Stimulated activated memory B cell treated with anti-CD40 and anti-IgM and Interleukin-4, amounts not matched to agents 10 μg/mL and 1 μg/mL and 100 μg/mL, for 72 hours (primary cell): ENCODE measurements around the gene COBL.
A peak's percentile ranks its signal among the peaks of the same experiment; 100 is the strongest.

Experiments
- ATAC-seq: fragments of 150-1000 bp; cut with Tn5 transposase; 2 replicates; pipeline ENCODE4 v1.10.0; 2021
- H3K27ac Mint-ChIP-seq: one replicate; pipeline ENCODE4 v1.8.0; 2022; ENCODE audit warnings: mild to moderate bottlenecking, mixed read lengths
- H3K27me3 Mint-ChIP-seq: one replicate; pipeline ENCODE4 v1.8.0; 2022; ENCODE audit warnings: mixed read lengths
- H3K36me3 Mint-ChIP-seq: one replicate; pipeline ENCODE4 v1.8.0; 2022; ENCODE audit warnings: mixed read lengths
- H3K4me1 Mint-ChIP-seq: one replicate; pipeline ENCODE4 v1.8.0; 2022; ENCODE audit warnings: mixed read lengths
- H3K4me3 Mint-ChIP-seq: one replicate; pipeline ENCODE4 v1.8.0; 2022; ENCODE audit warnings: mild to moderate bottlenecking, moderate library complexity, mixed read lengths
- H3K9me3 Mint-ChIP-seq: one replicate; pipeline ENCODE4 v1.8.0; 2022; ENCODE audit warnings: mixed read lengths

Gene COBL

DNA sequence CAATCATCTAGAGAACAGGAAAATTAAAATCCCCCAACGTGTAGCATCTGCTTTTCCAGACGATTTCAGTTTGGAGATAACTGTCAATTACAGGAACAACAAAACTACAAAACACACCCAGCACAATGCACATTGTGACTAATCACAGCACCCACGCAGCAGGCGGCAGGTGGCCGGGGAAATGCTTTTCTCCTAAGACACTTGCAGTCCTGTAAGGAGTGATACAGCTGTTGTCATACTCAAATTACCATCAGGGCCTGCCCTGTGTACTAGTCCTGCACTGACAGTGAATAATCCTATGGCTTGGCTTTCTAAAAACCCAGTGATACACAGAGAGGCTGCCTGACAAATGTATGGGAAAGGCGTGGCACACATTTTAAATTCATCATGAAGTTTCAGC, 37.8 kb downstream of the COBL start:
- Mint-ChIP-seq H3K27me3 (peaks cover 9% of the 10 kb centered on the region), H3K36me3 (no peaks in the 10 kb centered on the region), H3K27ac (no peak overlapping the region), H3K9me3 (peaks cover 3% of the 10 kb centered on the region), H3K4me3 (no peak overlapping the region), H3K4me1 (no peaks in the 10 kb centered on the region)
- no peak for ATAC-seq

DNA sequence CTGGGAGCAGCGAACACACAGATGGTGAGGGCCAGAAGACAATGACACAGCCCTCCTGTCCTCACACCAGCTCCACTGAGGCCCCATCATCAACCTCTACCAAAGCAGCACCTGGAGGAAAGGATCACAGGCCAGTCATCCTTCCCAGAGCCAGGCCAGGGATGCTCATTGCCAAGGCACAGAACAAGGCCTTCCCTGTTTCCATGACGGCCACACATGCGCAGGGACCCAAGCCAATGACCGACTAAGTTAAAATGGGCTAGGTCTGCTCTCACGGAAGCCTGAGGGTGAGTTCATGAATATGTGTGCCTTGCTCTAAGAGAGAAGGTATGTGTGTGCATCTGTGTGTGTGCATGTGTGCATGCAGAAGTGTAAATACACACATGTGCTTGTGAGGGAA, 39.6 kb downstream of the COBL start:
- H3K27ac Mint-ChIP-seq: no peak overlapping the region
- no peaks in the 10 kb centered on the region for H3K4me1 Mint-ChIP-seq
- ATAC-seq: no peak
- H3K27me3 Mint-ChIP-seq: peaks cover 9% of the 10 kb centered on the region
- no peak overlapping the region for H3K4me3 Mint-ChIP-seq
- no peaks in the 10 kb centered on the region for H3K36me3 Mint-ChIP-seq
- H3K9me3 Mint-ChIP-seq: no peaks in the 10 kb centered on the region

GRCh38 chr7:51276091-51276605, 40.5 kb downstream of the COBL start:
- Mint-ChIP-seq H3K36me3 (no peaks in the 10 kb centered on the region), H3K9me3 (no peaks in the 10 kb centered on the region), H3K4me1 (no peaks in the 10 kb centered on the region), H3K27me3 (peaks cover 9% of the 10 kb centered on the region), H3K4me3 (no peak overlapping the region), H3K27ac (no peak overlapping the region)
- no peak for ATAC-seq

DNA sequence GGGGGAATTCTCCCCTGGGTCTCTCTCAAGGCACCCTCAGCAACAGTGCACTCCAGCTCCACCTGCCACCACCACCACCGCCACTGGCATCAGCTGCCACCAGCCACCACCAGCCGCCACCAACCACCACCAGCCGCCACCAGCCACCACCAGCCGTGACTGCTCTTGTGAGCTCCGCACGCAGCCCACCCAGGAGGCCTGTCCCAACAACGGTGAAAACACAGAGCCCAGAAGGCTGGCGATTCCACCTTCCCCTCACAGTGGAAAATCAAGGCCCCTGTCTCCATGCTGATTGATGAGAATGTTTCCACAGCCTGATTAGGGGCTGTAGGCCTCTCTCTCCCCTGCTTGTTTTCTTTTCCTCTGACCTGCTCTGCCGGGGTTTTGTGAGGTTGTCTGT, 41.1 kb downstream of the COBL start:
- Mint-ChIP-seq H3K4me3 (no peak overlapping the region), H3K36me3 (no peaks in the 10 kb centered on the region), H3K4me1 (no peaks in the 10 kb centered on the region), H3K9me3 (no peaks in the 10 kb centered on the region), H3K27ac (no peak overlapping the region), H3K27me3 (peaks cover 9% of the 10 kb centered on the region)
- no peak for ATAC-seq

DNA sequence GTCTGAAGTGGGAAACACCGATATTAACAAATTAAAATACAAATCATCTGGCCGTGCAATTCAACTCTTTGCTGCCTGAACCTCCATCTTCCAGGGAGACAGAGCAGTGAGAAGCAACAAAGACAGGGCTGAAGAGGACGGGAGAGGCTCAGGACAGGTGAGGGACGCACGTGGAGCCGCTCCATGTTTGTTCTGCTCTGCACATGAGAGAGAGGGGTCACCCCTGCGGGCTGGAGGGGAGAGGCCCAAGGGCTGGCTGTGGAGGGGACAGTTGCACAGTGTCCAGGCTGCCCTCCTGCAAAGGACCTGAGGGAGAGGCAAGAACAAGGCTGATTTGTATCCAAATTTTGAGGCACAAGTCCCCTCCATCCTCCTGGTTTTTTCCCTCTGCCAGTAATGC, 41.7 kb downstream of the COBL start:
- Mint-ChIP-seq H3K36me3 (no peaks in the 10 kb centered on the region), H3K9me3 (no peaks in the 10 kb centered on the region), H3K4me1 (no peaks in the 10 kb centered on the region), H3K27ac (no peak overlapping the region), H3K27me3 (peaks cover 9% of the 10 kb centered on the region), H3K4me3 (no peak overlapping the region)
- no peak for ATAC-seq

GRCh38 chr7:51274001-51274400, 42.6 kb downstream of the COBL start:
- Mint-ChIP-seq H3K36me3 (no peaks in the 10 kb centered on the region), H3K4me1 (no peaks in the 10 kb centered on the region), H3K27ac (no peak overlapping the region), H3K4me3 (no peak overlapping the region), H3K9me3 (no peaks in the 10 kb centered on the region), H3K27me3 (peaks cover 9% of the 10 kb centered on the region)
- ATAC-seq: no peak

- Mint-ChIP-seq H3K4me1 (no peaks in the 10 kb centered on the region), H3K27ac (no peak overlapping the region), H3K9me3 (no peaks in the 10 kb centered on the region), H3K4me3 (no peak overlapping the region), H3K27me3 (peaks cover 9% of the 10 kb centered on the region), H3K36me3 (no peaks in the 10 kb centered on the region)
- ATAC-seq: no peak
Observed at GRCh38 chr7:51273360-51273759, 43.2 kb downstream of the COBL start.

- Mint-ChIP-seq H3K9me3 (no peaks in the 10 kb centered on the region), H3K27me3 (no peaks in the 10 kb centered on the region), H3K4me1 (no peaks in the 10 kb centered on the region), H3K36me3 (no peaks in the 10 kb centered on the region), H3K4me3 (no peak overlapping the region), H3K27ac (no peak overlapping the region)
- ATAC-seq: no peak
Observed at GRCh38 chr7:51270965-51271364, 45.6 kb downstream of the COBL start.

- no peak overlapping the region for H3K4me3 Mint-ChIP-seq
Observed at GRCh38 chr7:51269911-51270310, 46.7 kb downstream of the COBL start.

DNA sequence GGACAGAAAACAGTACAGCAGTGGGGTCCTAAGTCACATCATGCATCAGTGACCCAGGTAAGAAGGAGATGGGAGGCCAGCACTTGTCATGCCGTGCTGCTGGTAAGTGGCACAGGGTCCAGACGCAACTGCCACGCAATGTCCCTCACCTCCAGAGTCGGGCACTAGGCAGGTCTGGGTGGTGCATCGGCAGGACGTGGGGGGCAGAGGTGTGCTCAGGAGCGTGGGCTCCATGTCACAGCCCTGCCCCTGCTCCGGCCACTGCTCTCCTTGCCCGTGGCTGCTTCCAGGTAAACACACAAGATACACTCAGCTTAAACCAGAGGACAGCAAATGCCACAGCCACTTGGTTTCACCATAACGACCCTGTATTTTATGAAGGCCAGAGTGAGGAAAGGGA, 47.3 kb downstream of the COBL start:
- H3K27ac Mint-ChIP-seq: no peak overlapping the region
- no peaks in the 10 kb centered on the region for H3K27me3 Mint-ChIP-seq
- no peak for ATAC-seq
- H3K36me3 Mint-ChIP-seq: no peaks in the 10 kb centered on the region
- no peak overlapping the region for H3K4me3 Mint-ChIP-seq
- H3K9me3 Mint-ChIP-seq: no peaks in the 10 kb centered on the region
- no peaks in the 10 kb centered on the region for H3K4me1 Mint-ChIP-seq

More at GRCh38 chr7:51269911-51270310, 46.7 kb downstream of the COBL start:
- ATAC-seq: no peak
- Mint-ChIP-seq H3K4me1 (no peaks in the 10 kb centered on the region), H3K27ac (no peak overlapping the region), H3K36me3 (no peaks in the 10 kb centered on the region), H3K27me3 (no peaks in the 10 kb centered on the region), H3K9me3 (no peaks in the 10 kb centered on the region)

DNA sequence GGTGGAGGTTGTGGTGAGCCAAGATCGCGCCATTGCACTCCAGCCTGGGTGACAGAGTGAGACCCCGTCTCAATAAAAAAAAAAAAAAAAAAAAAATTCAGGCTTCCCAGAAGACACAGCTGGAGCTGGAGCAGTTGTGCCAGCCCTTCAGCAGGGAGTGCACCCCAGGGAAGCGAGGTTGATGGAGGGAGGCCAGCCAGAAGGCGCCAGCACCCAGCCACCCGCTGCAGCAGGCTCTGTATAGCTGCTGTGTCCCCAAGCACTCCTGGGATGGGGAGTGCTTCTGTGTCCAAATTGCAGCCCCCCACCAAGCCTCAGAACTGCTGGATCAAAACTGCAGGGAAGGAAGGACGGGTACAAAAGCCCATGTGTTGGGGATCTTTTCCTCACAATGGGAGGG, 47.8 kb downstream of the COBL start:
- Mint-ChIP-seq H3K36me3 (no peaks in the 10 kb centered on the region), H3K27ac (no peak overlapping the region), H3K4me1 (no peaks in the 10 kb centered on the region), H3K9me3 (no peaks in the 10 kb centered on the region), H3K27me3 (no peaks in the 10 kb centered on the region), H3K4me3 (no peak overlapping the region)
- ATAC-seq: no peak

DNA sequence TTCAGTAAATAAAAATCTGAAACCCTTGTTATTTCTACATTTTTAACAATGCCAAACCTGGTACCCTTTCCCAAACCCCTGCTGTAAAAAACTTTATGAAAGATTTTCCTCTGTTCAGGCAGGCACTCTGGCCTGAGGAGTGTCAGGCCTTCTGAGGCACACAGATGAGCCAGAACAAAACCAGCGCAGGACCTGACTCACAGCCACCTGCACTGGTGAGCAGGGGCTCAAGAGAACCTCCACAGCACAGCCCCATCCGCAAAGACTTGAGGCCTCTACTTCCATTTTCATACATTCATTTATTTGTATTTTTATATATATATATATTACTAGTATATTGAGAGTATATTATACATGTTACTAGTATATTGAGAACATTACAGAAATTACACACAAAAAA, 49.4 kb downstream of the COBL start:
- no peak overlapping the region for H3K4me3 Mint-ChIP-seq
- no peak overlapping the region for H3K27ac Mint-ChIP-seq
- no peaks in the 10 kb centered on the region for H3K4me1 Mint-ChIP-seq
- H3K27me3 Mint-ChIP-seq: no peaks in the 10 kb centered on the region
- H3K9me3 Mint-ChIP-seq: no peaks in the 10 kb centered on the region
- H3K36me3 Mint-ChIP-seq: no peaks in the 10 kb centered on the region
- ATAC-seq: no peak

DNA sequence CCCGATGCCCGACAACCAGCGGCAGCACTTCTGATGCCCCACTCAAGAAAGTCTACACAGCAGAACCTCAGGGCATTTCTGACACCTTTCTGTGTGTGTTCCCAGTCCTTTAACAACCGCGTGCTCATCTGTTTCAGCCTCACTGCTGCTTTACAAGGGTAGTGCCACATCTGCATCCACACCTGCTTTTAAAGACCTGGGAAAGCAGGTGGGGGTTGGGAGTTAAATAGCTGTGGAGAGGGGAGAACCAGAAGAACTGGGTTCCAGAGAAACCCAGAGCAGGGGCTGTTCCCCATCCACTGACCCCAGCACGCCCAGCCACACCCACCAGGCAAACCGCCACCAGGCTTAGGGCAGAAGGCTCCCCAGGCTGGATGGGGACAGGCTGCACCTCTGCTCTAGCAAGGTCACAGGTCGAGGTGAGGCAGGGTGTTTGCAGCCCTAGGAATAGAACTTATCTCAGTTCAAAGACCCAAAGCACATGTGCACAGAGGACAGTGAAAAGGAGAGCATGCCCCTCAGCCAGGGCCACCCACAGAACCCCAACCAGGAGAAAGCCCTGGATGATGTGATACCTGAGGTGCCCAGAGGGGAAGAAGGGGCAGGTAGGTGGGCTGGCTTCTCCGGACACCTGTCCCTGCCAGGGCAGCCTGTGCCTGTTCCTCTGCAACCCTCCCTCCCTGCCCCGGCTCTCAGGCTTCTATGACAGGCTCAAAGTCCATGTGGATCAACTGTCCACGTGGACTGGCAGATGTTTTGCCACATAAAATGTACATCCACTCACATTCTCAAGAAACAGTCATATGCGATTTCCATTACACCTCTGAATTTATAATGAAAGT, 51.3 kb downstream of the COBL start:
- Mint-ChIP-seq H3K4me3 (no peak overlapping the region), H3K27me3 (no peaks in the 10 kb centered on the region), H3K9me3 (no peaks in the 10 kb centered on the region), H3K27ac (no peak overlapping the region), H3K4me1 (no peaks in the 10 kb centered on the region), H3K36me3 (no peaks in the 10 kb centered on the region)
- ATAC-seq: peak; percentile 4

DNA sequence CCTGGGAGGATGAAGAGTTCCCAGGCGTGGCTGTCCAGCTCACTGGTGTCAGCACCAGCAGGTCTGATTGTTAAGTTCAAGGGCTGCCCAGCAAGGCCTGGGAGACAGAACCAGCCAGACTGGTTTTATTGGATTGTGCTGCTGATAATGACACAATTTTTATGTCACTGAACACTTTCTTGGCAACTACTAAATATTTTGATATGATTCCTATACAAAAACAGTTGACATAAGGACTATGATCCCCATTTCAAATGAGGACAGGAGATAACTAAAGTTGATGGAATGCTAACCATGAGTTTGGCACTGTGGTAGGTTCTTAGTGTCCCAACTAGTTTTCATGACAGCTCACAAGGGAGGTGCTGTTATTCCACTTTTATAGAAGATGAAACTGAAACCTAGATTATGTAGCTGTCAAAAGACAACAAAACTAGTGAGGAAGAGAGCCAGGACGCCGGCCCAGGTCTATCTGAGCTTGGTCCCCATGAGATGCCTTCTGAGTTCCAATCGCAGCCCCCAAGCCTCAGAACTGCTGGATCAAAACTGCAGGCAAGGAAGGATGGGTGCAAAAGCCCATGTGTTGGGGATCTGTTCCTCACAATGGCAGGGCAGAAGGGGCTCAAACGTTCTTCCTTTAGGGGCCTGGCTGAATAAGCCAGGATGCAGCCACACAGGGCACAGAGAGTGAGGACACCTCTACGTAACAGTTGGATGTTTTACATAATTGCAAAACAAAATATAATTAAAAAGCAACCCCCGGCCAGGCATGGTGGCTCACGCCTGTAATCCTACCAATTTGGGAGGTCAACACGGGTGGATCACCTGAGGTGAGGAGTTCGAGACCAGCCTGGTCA, 52.8 kb downstream of the COBL start:
- no peaks in the 10 kb centered on the region for H3K9me3 Mint-ChIP-seq
- H3K27ac Mint-ChIP-seq: no peak overlapping the region
- no peak overlapping the region for H3K4me3 Mint-ChIP-seq
- no peaks in the 10 kb centered on the region for H3K4me1 Mint-ChIP-seq
- ATAC-seq: no peak
- no peaks in the 10 kb centered on the region for H3K27me3 Mint-ChIP-seq
- no peaks in the 10 kb centered on the region for H3K36me3 Mint-ChIP-seq

GRCh38 chr7:51262796-51263531, 53.6 kb downstream of the COBL start:
- no peak overlapping the region for H3K4me3 Mint-ChIP-seq
- ATAC-seq: no peak
- no peaks in the 10 kb centered on the region for H3K36me3 Mint-ChIP-seq
- no peak overlapping the region for H3K27ac Mint-ChIP-seq
- no peaks in the 10 kb centered on the region for H3K9me3 Mint-ChIP-seq
- no peaks in the 10 kb centered on the region for H3K27me3 Mint-ChIP-seq
- no peaks in the 10 kb centered on the region for H3K4me1 Mint-ChIP-seq
